ENCODE data around the gene EXD2. TPM values are rescaled to one million over a fixed set of nuclear protein-coding genes. Genes with fewer than 3 reads are reported as not detected.

EXD2 gene
- total and polyA plus RNA-seq, 10 of the 15 experiments (the other 5 are each of a cell fraction or from before 2014, with no cell fraction given) = 1.0 to 12.4 (median 4.6) TPM

DNA sequence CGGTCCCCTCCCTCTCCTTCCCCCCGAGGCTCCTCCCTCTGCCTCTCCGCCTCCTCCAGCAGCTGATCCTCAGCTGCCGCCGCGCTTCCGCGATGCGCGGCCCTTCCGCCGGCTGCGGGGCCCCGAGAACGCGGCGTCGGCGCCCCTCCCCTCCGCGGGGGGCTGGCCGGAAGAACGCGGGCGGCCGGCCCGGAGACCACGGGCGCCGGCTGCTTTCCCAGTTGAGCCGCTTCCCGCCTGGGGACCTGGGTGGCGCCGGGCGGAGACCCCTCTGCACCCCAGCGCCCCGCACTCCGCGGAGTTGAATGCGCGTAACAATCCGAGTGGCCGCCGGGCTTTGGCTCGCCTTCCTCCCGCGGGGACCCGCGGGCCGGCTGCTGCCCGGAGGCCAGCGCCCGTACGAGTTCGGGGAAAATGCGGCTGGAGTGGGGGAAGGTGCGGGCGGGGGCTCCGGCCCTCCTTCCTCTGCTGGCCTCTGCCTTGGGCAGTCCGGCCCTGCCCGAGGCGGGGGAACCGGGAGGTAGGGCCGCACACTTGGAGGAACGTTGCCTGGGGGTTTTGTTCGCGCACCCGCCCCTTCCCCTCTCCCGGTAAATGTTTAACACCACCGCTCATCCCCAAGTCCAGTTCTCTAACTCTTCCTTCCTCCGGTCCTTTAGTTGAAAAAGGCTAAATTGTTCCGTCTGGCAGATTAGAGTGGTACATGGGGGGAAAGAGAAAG lies 38.0 kb upstream of the EXD2 start (continued):
- TF ChIP-seq, protein P1, sequence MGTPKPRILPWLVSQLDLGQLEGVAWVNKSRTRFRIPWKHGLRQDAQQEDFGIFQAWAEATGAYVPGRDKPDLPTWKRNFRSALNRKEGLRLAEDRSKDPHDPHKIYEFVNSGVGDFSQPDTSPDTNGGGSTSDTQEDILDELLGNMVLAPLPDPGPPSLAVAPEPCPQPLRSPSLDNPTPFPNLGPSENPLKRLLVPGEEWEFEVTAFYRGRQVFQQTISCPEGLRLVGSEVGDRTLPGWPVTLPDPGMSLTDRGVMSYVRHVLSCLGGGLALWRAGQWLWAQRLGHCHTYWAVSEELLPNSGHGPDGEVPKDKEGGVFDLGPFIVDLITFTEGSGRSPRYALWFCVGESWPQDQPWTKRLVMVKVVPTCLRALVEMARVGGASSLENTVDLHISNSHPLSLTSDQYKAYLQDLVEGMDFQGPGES (IDR thresholded peaks at IDR 0.05) = no peak
- no peak for TF ChIP-seq NRF1 (conservative IDR thresholded peaks at IDR 0.05; ENCODE audit: low read depth, low read length)
- TF ChIP-seq ZNF24 (IDR thresholded peaks at IDR 0.05) = 0 out of 2 replicates have a peak, but pooled peaks have one; percentile 14
- TF ChIP-seq, protein P2, sequence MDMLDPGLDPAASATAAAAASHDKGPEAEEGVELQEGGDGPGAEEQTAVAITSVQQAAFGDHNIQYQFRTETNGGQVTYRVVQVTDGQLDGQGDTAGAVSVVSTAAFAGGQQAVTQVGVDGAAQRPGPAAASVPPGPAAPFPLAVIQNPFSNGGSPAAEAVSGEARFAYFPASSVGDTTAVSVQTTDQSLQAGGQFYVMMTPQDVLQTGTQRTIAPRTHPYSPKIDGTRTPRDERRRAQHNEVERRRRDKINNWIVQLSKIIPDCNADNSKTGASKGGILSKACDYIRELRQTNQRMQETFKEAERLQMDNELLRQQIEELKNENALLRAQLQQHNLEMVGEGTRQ (IDR thresholded peaks at IDR 0.05; ENCODE audit: borderline replicate concordance, low read depth, low read length) = no peak
- TF ChIP-seq BRCA1 (IDR thresholded peaks at IDR 0.05; ENCODE audit: low read depth, low read length) = no peak
- no peak for TF ChIP-seq SPI1 (IDR thresholded peaks at IDR 0.05; ENCODE audit: borderline replicate concordance, insufficient read depth, low read depth, low read length)
- no peak for TF ChIP-seq CTCF (IDR thresholded peaks at IDR 0.05 in 2 of 3, conservative IDR thresholded peaks at IDR 0.05 in 1 of 3; ENCODE audit: control insufficient read depth in 2 of 3, extremely low read depth in 1 of 3, insufficient read depth in 1 of 3, low read depth in 3 of 3, low read length in 3 of 3)
- TF ChIP-seq TCF7 (IDR thresholded peaks at IDR 0.05; ENCODE audit: borderline replicate concordance) = no peak
